Fibroblast of the aortic adventitia (primary cell): Measurements from ENCODE around the gene CATSPER3. TPM values are rescaled to one million over a fixed set of nuclear protein-coding genes. Genes with fewer than 3 reads are reported as not detected.

Source experiments
- DNase-seq: peaks from one replicate; pipeline ENCODE4 v3.0.0-alpha.2; 2010; ENCODE audit warnings: low read depth
- H3K4me3 ChIP-seq: 2 replicates; pipeline ENCODE4 v1.5.1; 2011; ENCODE audit warnings: low read depth, mild to moderate bottlenecking, control low read depth, low read length, moderate library complexity
- CTCF ChIP-seq: IDR thresholded peaks from 2 replicates; pipeline ENCODE4 v1.5.1; 2011; ENCODE audit warnings: mild to moderate bottlenecking, low read length, control low read depth, inconsistent platforms; ENCODE audit not compliant: insufficient read depth
- total RNA-seq: library from RNA; depleted of rRNA; stranded (reverse); fragments of >200 nt; gene quantifications from 2 replicates; pipeline ENCODE4 v1.2.3, GENCODE V29; 2012; ENCODE audit warnings: low replicate concordance

Gene CATSPER3
- total RNA-seq, 1 donor, result 0.09 TPM

- DNase-seq, result no peak
- H3K4me3 ChIP-seq, result no peak overlapping the region
- no peak for TF ChIP-seq CTCF
These were observed 348 bp downstream of the CATSPER3 start for GRCh38 chr5:134968055-134968454.

- no peak for TF ChIP-seq CTCF
- DNase-seq, result no peak
- H3K4me3 ChIP-seq, result no peak overlapping the region
These were observed 1.5 kb downstream of the CATSPER3 start for GRCh38 chr5:134969166-134969565.

- no peak overlapping the region for H3K4me3 ChIP-seq
- no peak for DNase-seq
- TF ChIP-seq CTCF, result no peak
These were observed 7.5 kb downstream of the CATSPER3 start for GRCh38 chr5:134975078-134975715.

GRCh38 chr5:134975843-134976242, 8.1 kb downstream of the CATSPER3 start:
- no peak for DNase-seq
- no peak for TF ChIP-seq CTCF
- no peak overlapping the region for H3K4me3 ChIP-seq

GRCh38 chr5:134976841-134977240, 9.1 kb downstream of the CATSPER3 start:
- no peak overlapping the region for H3K4me3 ChIP-seq
- no peak for TF ChIP-seq CTCF
- DNase-seq, result no peak

- TF ChIP-seq CTCF, result no peak
- no peak overlapping the region for H3K4me3 ChIP-seq
- DNase-seq, result no peak
These were observed 11.7 kb downstream of the CATSPER3 start for GRCh38 chr5:134979416-134979815.

GRCh38 chr5:134982230-134982629, 14.5 kb downstream of the CATSPER3 start:
- H3K4me3 ChIP-seq, result no peak overlapping the region
- TF ChIP-seq CTCF, result no peak
- DNase-seq, result peak; percentile 8
